SK-N-SH treated with all-trans-retinoic acid at 6 μM for 48 hours (cell line): Measurements from ENCODE around the gene LAMA2.

Experiments
- ATAC-seq: fragments of 200-7000 bp; cut with Tn5 transposase; 3 replicates; pipeline ENCODE4 v1.9.1; 2020; ENCODE audit warnings: mild to moderate bottlenecking, moderate library complexity
- ARNTL ChIP-seq: fragments of 450-650 bp; formaldehyde crosslinking; IDR thresholded peaks from 2 replicates; pipeline ENCODE4 v1.5.0; 2020; ENCODE audit warnings: low read depth, mild to moderate bottlenecking, moderate library complexity, borderline replicate concordance
- CSDC2 ChIP-seq: fragments of 250-450 bp; sonication (Bioruptor Pico); IDR thresholded peaks from 2 replicates; pipeline ENCODE4 v1.5.0; 2020; ENCODE audit warnings: mild to moderate bottlenecking, moderate library complexity
- ESRRG ChIP-seq: fragments of 250-450 bp; sonication (Bioruptor Pico); IDR thresholded peaks from 2 replicates; pipeline ENCODE4 v1.6.1; 2021; ENCODE audit warnings: mild to moderate bottlenecking
- ISL1 ChIP-seq: fragments of 250-450 bp; sonication (Bioruptor Pico); IDR thresholded peaks from 2 replicates; pipeline ENCODE4 v2.1.2; 2022; ENCODE audit warnings: mild to moderate bottlenecking, moderate library complexity
- OSR1 ChIP-seq: fragments of 250-450 bp; sonication (Bioruptor Pico); IDR thresholded peaks from 2 replicates; pipeline ENCODE4 v1.8.0; 2022; ENCODE audit warnings: moderate library complexity, mild to moderate bottlenecking, inconsistent platforms
- RARB ChIP-seq: fragments of 250-450 bp; sonication (Bioruptor Pico); IDR thresholded peaks from 2 replicates; pipeline ENCODE4 v1.8.0; 2021; ENCODE audit warnings: mild to moderate bottlenecking, moderate library complexity
- SNAI2 ChIP-seq: fragments of 250-450 bp; sonication (Bioruptor Pico); IDR thresholded peaks from 2 replicates; pipeline ENCODE4 v1.5.0; 2020; ENCODE audit warnings: mild to moderate bottlenecking, moderate library complexity
- TCF4 ChIP-seq: fragments of 250-450 bp; sonication (Bioruptor Pico); IDR thresholded peaks from 2 replicates; pipeline ENCODE4 v1.8.0; 2021; ENCODE audit warnings: mild to moderate bottlenecking, moderate library complexity, borderline replicate concordance
- TOX ChIP-seq: fragments of 250-450 bp; sonication (Bioruptor Pico); IDR thresholded peaks from 2 replicates; pipeline ENCODE4 v1.8.0; 2021; ENCODE audit warnings: mild to moderate bottlenecking, moderate library complexity, borderline replicate concordance
- ZC3H10 ChIP-seq: fragments of 250-450 bp; sonication (Bioruptor Pico); IDR thresholded peaks from 2 replicates; pipeline ENCODE4 v1.5.1; 2021; ENCODE audit warnings: mild to moderate bottlenecking, moderate library complexity
- ZFP3 ChIP-seq: fragments of 250-450 bp; sonication (Bioruptor Pico); IDR thresholded peaks from 2 replicates; pipeline ENCODE4 v1.5.0; 2020; ENCODE audit warnings: mild to moderate bottlenecking, moderate library complexity
- ZFP30 ChIP-seq: fragments of 450-650 bp; formaldehyde crosslinking; IDR thresholded peaks from 2 replicates; pipeline ENCODE4 v1.5.0; 2022; ENCODE audit warnings: mild to moderate bottlenecking, moderate library complexity
- ZNF70 ChIP-seq: fragments of 450-650 bp; formaldehyde crosslinking; IDR thresholded peaks from 2 replicates; pipeline ENCODE4 v1.5.0; 2020; ENCODE audit warnings: mild to moderate bottlenecking, moderate library complexity
- ZNF8 ChIP-seq: fragments of 450-650 bp; formaldehyde crosslinking; IDR thresholded peaks from 2 replicates; pipeline ENCODE4 v1.5.0; 2020; ENCODE audit warnings: mild to moderate bottlenecking, moderate library complexity
- TF ChIP-seq, protein P1 (sequence below): fragments of 250-450 bp; sonication (Bioruptor Pico); IDR thresholded peaks from 2 replicates; pipeline ENCODE4 v1.5.1; 2021; ENCODE audit warnings: mild to moderate bottlenecking, moderate library complexity
- TF ChIP-seq, protein P2 (sequence below): fragments of 250-450 bp; sonication (Bioruptor Pico); IDR thresholded peaks from 2 replicates; pipeline ENCODE4 v1.5.1; 2020; ENCODE audit warnings: low read depth, mild to moderate bottlenecking, moderate library complexity
- TF ChIP-seq, protein P3 (sequence below): fragments of 250-450 bp; sonication (Bioruptor Pico); IDR thresholded peaks from 2 replicates; pipeline ENCODE4 v1.8.0; 2020; ENCODE audit warnings: mild to moderate bottlenecking, moderate library complexity, borderline replicate concordance
- TF ChIP-seq, protein P4 (sequence below): fragments of 250-450 bp; sonication (Bioruptor Pico); IDR thresholded peaks from 2 replicates; pipeline ENCODE4 v1.8.0; 2021; ENCODE audit warnings: low read depth, mild to moderate bottlenecking, moderate library complexity, borderline replicate concordance

LAMA2 gene

DNA sequence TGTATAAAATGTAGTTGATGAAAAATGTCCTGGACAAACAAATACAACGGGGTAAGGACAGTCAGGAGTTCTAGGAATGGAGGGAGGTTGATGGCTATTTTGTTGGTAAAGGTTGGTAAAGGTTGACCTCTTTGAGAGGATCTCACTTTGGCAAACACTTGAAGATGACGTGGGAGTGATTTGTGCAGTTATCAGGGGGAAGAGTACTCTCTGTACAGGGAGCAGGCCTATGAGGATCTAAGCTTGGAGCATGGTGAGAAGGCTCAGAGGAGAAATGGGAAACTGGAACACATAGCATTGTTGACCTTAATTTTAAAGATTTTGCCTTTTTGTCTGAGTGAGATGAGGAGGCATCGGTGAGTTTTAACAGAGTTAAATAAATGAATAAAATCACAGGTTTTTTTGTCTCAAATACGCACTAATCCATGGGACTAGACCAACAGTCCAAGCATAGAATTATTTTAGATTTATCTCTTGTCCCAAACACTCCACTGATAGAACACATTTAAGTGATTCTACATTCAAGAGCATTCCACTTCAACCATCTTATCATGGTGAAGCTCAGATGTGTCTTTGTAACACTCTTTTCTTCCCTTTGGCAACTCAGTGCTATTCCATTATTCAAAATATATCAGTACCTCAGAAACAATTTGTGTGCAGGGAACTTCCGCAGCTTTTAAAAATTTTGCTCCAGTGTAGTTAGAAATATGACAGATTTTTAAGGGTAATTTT is 5.7 kb downstream of the LAMA2 start:
- TF ChIP-seq ESRRG, result no peak
- TF ChIP-seq ARNTL (CRISPR knock-in tag), result no peak
- no peak for TF ChIP-seq RARB (CRISPR knock-in tag)
- TF ChIP-seq TCF4 (CRISPR knock-in tag), result no peak
- no peak for TF ChIP-seq ZC3H10
- TF ChIP-seq, protein P1, sequence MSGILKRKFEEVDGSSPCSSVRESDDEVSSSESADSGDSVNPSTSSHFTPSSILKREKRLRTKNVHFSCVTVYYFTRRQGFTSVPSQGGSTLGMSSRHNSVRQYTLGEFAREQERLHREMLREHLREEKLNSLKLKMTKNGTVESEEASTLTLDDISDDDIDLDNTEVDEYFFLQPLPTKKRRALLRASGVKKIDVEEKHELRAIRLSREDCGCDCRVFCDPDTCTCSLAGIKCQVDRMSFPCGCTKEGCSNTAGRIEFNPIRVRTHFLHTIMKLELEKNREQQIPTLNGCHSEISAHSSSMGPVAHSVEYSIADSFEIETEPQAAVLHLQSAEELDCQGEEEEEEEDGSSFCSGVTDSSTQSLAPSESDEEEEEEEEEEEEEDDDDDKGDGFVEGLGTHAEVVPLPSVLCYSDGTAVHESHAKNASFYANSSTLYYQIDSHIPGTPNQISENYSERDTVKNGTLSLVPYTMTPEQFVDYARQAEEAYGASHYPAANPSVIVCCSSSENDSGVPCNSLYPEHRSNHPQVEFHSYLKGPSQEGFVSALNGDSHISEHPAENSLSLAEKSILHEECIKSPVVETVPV, result no peak
- TF ChIP-seq ZFP30, result no peak
- no peak for TF ChIP-seq ZNF8 (CRISPR knock-in tag)
- TF ChIP-seq, protein P2, sequence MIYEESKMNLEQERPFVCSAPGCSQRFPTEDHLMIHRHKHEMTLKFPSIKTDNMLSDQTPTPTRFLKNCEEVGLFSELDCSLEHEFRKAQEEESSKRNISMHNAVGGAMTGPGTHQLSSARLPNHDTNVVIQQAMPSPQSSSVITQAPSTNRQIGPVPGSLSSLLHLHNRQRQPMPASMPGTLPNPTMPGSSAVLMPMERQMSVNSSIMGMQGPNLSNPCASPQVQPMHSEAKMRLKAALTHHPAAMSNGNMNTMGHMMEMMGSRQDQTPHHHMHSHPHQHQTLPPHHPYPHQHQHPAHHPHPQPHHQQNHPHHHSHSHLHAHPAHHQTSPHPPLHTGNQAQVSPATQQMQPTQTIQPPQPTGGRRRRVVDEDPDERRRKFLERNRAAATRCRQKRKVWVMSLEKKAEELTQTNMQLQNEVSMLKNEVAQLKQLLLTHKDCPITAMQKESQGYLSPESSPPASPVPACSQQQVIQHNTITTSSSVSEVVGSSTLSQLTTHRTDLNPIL, result no peak
- no peak for TF ChIP-seq ZNF70 (CRISPR knock-in tag)
- ATAC-seq, result no peak

DNA sequence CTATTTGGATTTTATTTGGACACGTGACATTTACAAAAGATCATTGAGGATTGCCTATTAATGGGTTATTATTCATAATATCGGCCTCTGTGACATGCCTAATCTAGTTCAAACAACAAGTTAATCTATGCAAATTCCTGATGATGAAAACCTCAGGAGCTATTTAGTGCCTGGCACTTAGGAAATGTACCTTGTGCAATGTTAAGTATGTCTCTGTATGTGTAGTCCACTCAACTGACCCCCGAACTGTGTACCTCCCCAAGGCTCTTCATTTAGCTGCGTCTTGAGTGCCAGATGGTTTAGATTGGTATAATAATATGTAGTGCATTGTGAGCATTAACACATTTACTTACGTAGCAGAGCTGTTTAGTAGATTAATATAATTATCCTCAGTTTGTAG is 6.9 kb downstream of the LAMA2 start:
- TF ChIP-seq, protein P3, sequence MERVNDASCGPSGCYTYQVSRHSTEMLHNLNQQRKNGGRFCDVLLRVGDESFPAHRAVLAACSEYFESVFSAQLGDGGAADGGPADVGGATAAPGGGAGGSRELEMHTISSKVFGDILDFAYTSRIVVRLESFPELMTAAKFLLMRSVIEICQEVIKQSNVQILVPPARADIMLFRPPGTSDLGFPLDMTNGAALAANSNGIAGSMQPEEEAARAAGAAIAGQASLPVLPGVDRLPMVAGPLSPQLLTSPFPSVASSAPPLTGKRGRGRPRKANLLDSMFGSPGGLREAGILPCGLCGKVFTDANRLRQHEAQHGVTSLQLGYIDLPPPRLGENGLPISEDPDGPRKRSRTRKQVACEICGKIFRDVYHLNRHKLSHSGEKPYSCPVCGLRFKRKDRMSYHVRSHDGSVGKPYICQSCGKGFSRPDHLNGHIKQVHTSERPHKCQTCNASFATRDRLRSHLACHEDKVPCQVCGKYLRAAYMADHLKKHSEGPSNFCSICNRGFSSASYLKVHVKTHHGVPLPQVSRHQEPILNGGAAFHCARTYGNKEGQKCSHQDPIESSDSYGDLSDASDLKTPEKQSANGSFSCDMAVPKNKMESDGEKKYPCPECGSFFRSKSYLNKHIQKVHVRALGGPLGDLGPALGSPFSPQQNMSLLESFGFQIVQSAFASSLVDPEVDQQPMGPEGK, result no peak
- TF ChIP-seq RARB (CRISPR knock-in tag), result no peak
- no peak for TF ChIP-seq ZFP3 (CRISPR knock-in tag)
- TF ChIP-seq, protein P2, result no peak
- TF ChIP-seq, protein P1, result no peak
- no peak for TF ChIP-seq ISL1 (CRISPR knock-in tag)
- TF ChIP-seq OSR1 (CRISPR knock-in tag), result no peak
- TF ChIP-seq ESRRG, result no peak
- no peak for TF ChIP-seq TOX (CRISPR knock-in tag)
- TF ChIP-seq TCF4 (CRISPR knock-in tag), result no peak
- TF ChIP-seq ZC3H10, result no peak
- TF ChIP-seq, protein P4, sequence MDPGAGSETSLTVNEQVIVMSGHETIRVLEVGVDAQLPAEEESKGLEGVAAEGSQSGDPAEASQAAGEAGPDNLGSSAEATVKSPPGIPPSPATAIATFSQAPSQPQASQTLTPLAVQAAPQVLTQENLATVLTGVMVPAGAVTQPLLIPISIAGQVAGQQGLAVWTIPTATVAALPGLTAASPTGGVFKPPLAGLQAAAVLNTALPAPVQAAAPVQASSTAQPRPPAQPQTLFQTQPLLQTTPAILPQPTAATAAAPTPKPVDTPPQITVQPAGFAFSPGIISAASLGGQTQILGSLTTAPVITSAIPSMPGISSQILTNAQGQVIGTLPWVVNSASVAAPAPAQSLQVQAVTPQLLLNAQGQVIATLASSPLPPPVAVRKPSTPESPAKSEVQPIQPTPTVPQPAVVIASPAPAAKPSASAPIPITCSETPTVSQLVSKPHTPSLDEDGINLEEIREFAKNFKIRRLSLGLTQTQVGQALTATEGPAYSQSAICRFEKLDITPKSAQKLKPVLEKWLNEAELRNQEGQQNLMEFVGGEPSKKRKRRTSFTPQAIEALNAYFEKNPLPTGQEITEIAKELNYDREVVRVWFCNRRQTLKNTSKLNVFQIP (CRISPR knock-in tag), result no peak
- ATAC-seq, result no peak

DNA sequence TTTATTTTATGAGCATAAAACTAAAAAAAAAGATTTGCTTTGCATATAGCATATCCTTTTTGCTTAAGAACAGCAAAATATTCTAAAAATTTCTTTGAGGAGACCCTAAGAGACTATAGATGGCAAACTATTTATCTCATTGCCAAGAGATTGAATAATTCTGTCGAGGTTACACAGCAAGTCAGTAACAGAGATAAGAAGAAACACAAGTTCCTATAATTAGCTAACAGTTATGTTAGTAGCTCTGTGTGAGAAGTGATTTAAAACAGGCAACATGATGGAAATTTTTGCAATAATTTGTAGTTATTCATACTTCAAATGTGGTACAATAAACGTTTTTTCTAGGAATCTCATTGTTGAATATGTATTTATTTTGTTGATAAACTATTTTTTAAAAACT is 9.1 kb downstream of the LAMA2 start:
- TF ChIP-seq TOX (CRISPR knock-in tag), result no peak
- no peak for TF ChIP-seq ZC3H10
- TF ChIP-seq, protein P2, result no peak
- TF ChIP-seq, protein P4 (CRISPR knock-in tag), result no peak
- TF ChIP-seq RARB (CRISPR knock-in tag), result no peak
- TF ChIP-seq CSDC2, result no peak
- no peak for TF ChIP-seq ISL1 (CRISPR knock-in tag)
- TF ChIP-seq, protein P3, result no peak
- TF ChIP-seq SNAI2 (CRISPR knock-in tag), result no peak
- TF ChIP-seq, all 23 proteins: peak for 0

More for the DNA sequence above, 9.1 kb downstream of the LAMA2 start:
- ATAC-seq, result no peak
